HG03097 (cell line): ENCODE results near the gene KCNQ1.

Source experiments
- ATAC-seq: cut with Tn5 transposase; IDR thresholded peaks from one replicate; pipeline ENCODE4 v1.9.1; 2021; ENCODE audit not compliant: unreplicated experiment, low FRiP score

Gene KCNQ1

DNA sequence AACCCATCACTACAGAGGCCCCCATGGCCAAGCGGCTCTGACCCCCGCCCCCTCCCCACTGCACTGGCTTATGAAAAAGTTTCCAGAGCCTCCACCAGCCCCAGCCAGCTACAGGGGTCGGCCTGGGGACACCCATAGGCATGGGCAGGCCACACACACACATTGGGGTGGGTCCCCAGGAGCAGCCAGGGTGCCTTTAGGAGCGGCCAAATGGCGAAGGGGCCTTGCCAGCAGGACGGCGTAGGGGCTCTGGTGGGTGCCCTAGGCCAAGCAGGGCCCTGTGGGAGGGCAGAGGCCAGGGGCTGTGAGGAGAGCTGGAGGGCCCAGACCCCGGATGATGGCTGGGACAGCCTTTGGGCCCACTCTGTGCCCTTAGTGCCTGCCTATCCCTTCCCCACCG lies 34.2 kb upstream of the KCNQ1 start:
- ATAC-seq, result no peak

DNA sequence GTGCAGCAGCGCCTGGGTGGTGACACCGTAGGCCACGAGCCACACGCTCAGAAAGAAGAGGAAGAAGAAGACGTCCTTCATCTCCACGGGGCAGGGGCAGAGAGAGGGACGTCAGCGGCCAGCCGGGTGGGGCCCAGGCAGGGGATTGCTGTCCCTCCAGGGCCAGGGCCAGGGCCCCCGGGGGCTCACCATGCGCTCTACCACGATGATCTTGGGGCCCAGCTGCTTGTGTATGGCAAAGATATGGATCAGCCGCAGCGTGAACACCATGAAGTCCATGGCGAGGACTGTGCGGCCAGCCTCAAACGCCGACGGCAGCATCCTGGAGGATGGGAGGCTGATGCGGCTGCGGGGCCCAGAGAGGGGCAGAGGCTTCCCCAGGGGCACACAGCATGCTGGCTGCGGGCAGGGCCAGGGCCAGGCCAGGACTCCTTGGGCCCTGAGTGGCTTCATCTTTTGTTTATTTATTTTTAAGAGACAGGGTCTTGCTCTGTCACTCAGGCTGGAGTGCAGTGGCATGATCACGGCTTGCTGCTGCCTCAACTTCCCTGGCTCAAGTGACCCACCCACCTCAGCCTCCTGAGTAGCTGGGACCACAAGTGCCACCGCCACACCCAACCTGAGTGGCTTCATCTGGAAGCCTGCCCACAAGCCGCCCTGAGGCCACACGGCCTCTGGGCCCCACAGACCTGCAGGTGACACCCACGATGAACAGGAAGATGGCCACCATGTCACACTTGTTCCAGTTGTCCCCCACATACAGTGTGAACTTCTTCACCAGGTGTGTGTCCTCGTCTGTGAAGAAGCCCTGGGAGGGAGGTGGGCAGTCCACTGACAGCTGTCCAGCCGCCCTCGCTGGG lies 33.1 kb upstream of the KCNQ1 start:
- ATAC-seq, result no peak

DNA sequence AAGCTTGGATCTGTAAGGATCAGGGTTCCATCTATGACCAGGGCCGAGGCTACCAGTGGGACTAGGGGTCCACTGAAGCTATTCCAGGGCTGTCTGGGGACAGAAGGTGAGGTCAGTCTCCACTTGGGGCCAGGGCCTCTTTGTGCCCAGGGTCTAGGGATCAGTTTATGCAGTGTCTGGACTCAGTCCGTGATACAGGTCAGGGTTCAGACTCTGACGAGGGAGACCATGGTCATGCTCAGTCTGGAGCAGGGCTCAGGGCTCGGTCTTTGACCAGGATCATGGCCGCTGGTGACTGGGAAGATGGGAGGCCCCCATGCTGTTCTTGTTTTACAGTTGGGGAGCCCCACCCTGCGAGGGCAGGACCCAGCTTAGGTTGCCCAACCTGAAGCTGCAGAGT lies 32.5 kb upstream of the KCNQ1 start:
- no peak for ATAC-seq

DNA sequence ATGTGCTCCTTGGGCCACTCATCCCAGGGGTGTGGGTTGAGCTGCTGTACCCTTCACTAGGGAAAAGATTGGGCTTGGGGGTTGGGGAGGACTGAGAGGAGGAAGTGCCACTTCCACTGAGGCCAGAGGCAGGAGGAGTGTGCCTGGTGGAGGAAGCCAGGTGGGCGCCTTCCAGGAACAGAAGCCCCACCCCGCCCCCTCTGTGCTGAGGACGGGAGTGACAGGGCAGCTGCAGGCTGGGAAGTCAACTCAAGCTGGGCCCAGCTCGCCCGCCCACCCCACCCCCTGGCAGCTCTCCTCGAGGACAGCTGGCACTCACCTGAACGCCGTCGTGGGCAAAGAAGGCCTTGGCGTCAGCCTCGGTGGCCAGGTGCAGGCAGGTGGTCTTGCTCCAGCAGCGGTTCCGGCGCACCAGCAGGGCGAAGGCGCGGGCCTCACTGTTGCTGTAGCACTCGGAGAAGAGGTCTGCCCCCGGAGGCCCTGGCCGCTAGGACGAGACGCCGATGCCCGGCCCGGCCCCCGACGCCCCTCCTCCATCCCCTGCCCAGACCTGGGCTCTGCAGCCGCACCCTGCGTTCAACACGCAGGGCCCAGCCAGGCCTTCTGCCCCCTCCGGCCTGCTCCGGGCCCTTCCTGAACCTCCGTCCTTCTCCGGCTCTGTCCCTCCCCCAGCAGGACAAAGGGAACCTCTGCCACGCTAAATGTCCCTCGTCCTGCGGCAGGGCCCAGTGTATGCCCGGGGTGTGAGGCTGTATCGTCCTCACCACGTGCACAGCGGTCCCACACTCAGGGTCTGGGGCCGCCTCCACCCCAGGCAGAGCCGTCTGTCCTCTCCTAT lies 30.8 kb upstream of the KCNQ1 start:
- ATAC-seq, result no peak

DNA sequence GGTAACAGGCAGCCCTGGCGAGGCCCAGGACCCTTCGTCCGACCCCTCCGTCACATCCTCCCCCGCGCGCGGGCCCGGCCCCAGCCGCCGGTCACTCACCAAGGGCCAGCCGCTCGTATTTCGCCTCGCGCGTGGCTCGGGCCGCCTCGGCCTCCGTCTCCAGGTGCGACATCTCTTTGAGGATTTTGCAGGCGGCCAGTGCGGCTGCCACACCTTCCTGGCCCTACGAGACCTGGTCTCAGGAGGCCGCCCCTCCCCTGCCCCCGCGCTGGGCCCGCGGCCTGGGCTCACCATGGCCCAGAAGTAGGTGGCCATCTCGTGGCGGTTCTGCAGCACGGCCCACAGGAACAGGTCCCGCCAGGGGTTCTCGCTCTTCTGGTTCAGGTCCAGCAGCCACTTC lies 30.2 kb upstream of the KCNQ1 start:
- ATAC-seq, result no peak

DNA sequence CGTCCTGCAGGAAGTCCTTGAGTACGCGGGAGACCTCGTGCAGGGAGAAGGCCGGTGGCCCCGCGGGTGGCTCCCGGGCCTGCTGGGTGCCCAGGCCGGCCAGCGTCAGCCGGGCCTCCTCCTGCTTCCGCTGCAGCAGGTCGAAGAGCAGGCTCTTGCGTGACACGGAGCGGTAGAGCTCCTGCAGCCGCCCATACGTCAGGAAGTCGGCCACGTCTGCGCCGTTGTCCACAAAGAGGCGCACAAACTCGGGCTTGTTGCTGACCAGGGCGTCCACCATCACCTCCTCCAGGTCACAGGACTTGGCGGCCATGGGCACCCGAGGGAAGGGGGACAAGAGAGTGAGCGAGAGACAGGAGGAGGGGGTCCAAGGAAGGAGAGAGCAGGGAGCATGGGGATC lies 29.6 kb upstream of the KCNQ1 start:
- no peak for ATAC-seq

DNA sequence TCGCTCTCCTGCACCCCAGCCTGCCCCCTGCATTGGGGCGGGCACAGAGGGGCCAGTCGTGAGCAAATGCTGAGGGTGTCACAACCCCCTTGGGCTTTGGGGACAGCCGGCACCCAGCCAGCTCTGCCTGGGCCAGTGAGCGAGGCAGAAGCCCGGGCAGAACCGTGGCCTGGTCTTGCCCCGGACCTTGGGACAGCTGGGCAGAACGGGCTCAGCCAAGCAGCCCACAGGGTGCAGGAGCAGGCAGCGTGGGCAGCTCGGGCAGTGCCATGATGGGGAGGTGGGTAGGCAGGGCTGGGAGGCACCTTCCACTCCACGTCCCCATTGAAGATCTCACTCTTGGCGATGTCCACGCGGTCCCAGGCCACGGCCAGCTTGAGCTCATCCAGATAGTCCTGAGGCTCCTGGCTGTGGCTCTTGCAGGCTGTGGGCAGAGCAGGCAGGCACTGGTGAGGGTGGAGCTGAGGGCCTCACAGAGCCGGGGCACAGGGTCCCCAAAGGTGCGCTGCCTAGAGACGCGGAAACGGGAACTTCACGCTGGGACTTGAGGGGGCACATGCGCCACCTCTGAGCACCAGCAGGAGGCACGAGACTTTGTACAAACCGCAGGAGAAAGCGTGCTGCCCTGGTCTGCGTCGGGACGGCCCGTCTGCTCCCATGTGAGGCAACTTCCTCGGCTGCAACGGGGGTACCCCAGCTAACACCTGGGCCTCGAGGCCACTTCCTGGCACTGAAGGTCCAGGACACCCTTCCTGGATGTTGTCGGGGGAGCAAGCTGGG lies 29.0 kb upstream of the KCNQ1 start:
- ATAC-seq, result no peak

DNA sequence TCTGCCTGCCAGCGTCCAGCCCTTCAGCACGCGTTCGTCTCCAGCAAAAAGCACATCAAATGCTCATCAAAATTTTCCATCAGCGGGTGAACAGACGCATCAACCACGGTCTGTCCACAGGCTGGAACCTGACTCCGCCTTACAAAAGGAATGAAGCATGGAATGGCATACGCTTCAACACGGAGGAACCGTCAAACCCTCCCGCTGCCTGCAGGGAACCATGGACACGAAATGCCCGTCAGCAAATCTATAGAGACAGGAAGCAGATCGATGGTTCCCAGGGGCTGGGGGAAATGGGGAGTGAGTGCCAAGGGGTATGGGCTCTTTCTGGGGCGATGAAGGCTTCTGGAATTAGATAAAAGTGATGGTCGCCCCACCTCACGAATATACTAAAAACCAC lies 28.0 kb upstream of the KCNQ1 start:
- no peak for ATAC-seq

DNA sequence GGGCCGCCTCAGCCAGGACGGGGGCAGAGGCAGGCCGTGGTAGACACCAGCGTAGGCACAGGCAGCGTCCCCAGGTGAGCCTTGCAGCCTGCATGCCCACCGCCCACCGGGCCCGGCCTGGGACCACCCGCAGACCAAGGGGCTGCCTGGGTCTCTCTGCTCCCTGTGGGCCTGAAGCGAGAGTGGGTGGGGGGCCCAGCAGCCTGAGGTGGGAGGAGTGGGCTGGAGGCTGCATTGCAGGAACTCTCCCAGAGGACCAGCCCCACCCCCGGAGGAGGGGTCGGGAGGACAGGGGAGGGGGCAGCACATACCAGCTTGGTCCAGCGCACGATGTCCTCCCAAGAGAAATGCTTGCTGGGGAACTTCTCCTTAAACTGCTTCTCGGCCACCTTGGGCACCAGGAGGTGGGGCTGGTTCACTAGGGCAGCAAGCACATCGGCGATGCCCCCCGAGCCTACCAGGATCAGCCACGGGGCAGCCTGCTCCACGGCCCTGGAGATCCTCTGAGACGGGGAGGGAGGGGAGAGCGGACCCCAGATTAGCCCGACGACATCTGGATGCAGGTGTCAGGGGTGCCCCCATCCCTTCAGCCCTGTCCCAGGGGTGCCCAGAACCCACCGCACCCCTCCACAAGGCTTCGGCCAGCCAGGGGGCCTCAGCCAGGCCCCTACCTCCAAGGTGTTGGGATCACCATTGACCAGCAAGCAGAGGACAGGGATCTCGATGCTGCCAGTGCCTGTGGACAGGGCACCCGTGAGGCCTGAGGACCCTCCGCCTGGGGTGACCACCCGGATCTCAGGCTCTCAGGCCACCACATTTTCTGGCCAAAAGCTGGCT lies 26.7 kb upstream of the KCNQ1 start:
- no peak for ATAC-seq

DNA sequence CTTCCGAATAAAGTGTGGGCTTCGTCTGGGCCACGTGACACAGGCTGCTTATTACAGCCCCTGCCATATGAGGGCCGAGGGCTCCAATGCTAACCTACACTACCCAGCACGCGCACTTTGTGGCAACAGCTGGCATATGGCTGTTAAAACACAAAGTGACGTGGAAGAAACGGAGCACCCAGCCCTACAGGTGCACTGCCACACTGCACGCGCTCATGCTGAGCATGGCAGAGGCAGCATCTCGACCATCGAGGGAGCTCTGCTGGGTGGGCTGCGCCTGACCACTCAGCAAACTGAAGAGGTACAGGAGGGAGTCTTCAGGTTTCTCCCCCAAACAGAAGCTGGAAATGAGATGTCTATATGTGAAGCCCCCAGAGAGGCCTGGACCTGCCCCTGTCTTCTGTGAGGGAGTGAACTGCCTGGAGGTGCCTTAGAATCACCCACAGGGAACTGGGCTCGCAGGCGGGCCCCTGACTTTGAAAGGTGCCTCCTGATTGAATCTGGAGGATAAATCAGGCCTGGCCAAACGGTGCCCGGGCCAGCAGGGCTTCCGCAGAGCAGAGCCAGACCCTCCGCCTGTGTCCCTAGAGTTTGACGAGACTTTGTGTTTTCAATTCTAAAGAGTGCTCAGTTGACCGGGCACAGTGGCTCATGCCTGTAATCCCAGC lies 26.0 kb upstream of the KCNQ1 start:
- ATAC-seq, result no peak

DNA sequence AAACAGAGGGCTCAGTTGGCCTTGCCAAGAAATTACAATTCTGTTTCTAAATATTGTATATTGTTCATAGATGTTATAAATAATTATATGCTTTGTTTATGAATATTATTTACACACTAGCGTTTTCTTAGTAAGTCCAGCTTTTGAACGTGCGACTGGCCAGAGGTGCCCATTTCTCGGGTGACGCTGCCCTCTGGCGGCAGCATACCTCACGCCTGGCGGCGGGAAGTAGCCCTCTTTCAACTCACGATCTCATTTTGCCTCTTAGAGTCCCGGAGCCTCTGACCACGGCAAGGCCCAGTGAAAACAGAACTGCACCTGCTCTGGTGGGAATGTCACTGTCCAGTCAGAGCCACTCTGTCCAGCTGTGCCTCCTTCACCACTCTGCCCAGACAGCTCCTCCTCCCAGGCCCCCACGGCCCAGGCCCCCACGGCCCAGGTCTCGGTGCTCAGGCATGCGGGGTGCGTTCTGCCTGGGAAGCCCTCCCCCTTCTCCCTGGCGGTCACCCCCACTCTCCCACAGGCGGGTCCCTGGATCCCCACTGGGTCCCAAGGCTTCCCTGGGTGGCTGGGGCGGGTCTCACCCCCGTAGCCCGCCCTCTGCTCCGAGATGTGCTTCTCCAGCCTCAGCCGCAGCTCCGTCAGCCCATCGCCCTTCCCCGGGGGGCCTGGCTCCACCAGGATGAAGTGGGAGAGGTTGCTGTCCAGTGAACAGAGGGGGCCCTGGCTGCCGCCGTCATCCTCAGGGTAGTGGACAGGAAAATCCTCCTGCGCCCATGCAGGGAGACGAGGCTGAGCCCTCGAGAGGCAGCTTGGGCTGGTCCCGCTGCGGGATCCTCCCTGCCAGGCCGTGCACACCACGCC lies 24.9 kb upstream of the KCNQ1 start:
- ATAC-seq, result no peak

DNA sequence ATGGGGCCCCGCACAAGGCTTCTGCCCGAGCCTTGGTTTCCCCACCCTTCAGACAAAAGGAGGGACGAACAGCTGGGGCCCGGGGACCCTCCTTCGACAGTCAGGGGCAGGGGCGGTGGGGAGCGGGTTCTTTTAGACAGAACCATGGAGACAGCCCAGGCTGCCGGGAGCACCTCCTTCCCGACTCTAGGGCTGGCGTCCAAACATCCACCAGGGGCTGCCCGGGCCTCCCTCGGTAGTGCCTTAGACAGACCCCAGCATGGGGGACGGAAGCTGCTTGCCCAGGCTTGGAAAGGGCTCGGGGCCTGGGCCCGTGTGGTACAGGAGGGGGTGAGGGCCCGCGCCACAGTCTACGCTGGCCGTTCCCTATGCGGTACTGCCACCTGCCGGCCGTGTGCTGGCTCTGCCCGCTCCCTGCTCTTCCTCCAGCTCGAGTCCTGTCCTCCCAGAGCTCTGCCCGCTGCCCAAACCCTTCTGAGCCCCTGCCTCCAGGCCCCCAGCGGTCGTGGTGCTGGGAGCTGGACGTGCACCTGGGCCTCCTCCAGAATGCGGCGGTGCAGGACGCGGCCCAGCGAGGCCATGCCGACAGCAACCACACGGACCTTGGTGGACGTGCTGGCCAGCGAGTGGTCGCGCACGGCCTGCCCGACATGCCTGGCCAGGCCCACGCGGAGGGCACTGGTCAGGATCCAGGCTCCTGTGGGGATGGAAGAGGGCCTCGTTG lies 24.1 kb upstream of the KCNQ1 start:
- ATAC-seq, result no peak

DNA sequence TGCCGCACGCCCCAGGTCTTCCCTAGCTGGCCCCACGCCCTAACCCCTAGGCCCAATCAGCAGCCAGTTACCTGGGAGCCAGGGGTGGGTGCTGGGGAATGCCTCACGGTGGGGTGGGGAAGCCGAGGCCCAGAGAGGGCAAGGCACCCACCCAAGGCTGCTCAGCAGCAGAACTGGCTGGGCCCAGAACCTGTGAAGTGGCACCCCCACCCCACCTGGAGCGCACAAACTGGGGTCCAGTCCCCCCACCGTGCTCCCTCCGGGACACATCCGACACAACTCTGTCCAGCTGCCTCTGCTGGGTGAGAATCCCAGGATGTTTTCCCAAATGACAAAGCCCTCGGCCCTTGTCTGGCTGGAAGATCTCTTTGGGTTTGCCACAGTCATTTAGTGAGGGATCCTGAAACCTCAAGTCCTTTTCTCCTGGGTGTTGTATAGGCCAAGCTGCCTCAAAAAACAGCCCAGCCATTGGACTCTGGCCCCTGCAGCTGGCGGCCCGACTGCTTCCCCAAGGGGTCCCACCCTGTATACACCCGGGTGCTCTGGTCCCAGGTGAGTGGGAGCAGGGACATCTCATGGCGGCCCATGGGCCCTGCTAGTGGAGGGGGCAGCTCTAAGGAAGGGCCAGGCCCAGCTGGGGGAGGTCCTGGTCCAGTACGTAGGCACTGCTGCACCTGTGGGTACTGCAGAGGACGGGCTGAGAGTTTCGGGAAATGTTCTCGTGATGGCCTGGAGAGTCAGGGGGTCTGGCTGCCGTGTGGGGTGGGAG lies 23.4 kb upstream of the KCNQ1 start:
- no peak for ATAC-seq

DNA sequence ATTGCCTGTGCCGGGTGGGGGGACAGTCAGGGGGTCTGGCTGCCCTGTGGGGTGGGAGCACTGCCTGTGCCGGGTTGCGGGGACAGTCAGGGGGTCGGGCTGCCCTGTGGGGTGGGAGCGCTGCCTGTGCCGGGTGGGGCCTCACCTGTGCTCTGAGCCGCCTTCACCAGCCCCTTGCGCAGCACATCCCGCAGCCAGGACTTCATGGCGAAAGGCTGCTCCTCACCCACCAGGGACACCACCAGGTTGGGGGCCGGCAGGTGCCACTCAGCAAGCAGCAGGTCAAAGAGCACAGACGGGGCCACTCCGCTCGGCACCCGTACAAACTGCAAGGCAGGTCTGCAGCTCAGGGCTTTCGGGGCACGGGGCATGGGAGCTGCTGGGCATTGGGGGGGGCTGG lies 22.8 kb upstream of the KCNQ1 start:
- ATAC-seq, result no peak

DNA sequence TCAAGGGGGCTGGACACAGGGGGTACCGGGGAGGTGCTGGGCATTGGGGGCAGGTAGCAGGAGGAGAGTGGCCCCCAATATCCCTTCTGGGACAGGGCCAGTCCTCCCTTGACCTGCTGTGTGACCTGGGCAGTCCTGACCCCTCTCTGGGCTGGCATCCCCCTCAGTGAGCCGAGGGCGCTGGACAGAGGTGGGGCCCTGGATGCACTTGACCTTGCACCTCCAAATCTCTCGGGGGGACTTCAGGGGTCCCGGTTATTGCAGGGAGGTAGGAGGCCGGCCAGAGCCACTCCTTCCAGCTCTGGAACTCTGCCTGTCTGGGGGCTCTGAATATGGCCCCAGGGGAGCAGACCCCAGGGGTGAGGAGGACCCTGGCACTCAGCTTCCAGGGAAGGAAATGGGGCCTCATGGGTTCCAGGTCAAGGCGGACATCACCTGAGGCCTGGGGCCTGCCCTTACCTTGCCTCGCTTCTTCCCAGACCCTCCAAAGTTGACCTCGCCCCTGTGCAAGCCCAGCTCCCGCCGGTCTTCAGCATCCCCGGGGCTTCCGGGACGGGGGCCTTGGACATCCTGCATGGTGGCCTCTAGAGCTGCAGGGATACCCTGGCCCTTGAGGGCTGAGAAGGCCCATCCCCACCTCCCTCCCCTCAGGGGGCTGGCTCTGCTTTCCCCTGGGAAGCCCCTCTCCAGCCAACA lies 22.2 kb upstream of the KCNQ1 start:
- no peak for ATAC-seq

DNA sequence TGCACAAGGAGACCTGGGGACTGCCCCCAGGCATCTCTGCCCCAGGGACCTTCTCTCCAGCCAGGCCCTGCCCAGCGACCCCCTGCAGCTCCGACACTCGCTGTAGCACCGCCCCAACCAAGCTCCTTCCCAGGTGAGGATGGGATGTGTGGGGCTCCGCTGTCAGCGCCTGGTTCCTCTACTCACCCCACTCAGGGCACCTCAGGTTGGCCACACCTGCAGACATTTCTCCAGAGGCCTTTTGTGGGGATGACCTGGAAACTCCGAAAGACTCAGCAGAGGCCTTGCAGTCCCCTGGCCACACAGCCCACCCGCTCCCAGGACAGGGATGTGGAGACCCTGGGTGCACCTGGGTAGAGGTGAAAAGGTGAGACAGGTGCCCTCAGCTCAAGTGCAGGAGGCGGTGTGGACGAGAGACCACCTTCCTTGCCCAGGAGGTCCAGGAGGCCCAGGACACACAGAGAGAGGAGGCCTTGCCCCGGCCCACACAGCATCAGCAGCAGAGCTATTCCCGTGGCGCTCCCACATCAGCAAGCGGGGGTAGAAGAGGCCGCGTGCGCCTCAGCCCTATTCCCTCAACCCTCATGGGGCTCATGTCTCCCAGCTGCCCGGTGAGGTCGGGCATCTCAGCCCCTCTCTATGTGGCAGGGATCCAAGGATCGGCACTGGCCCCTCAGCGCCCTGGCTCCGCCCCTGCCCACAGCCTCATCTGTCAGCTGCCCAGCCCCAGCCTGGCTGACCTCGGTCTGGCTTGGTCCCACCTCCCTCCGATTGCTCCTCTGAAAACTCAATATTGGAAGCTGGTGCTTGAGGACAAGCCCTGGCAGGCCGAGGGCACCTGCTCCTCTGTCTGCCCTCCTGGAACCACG lies 21.4 kb upstream of the KCNQ1 start:
- ATAC-seq, result no peak
